GM23338 (cell line): ENCODE data around the gene JUP. TPM values are rescaled to one million over a fixed set of nuclear protein-coding genes. Genes with fewer than 3 reads are reported as not detected.
A peak's percentile ranks its signal among the peaks of the same experiment; 100 is the strongest.

Experiments
- ATAC-seq: fragments of 200-7000 bp; cut with Tn5 transposase; 3 replicates; pipeline ENCODE4 v1.9.1; 2020
- DNase-seq: peaks from one replicate; pipeline ENCODE4 v3.0.0-alpha.2; 2015; ENCODE audit warnings: low spot score
- H2AFZ ChIP-seq: fragments of 200-600 bp; sonication (generic); 2 replicates; pipeline ENCODE4 v1.8.0; 2016; ENCODE audit warnings: antibody characterized with exemption, mild to moderate bottlenecking, moderate library complexity
- H3F3A ChIP-seq: fragments of 200-600 bp; sonication (generic); replicated peaks from 2 replicates; pipeline ENCODE4 v1.8.0; 2017; ENCODE audit warnings: antibody characterized with exemption, mixed run types, low read depth
- H3K27ac ChIP-seq: fragments of 200-600 bp; sonication (generic); 2 replicates; pipeline ENCODE4 v1.6.1; 2016; ENCODE audit warnings: low read depth
- H3K27me3 ChIP-seq: fragments of 200-600 bp; sonication (generic); 2 replicates; pipeline ENCODE4 v1.8.0; 2016; ENCODE audit warnings: mild to moderate bottlenecking, mixed run types, moderate library complexity; ENCODE audit not compliant: insufficient read depth
- H3K36me3 ChIP-seq: fragments of 200-600 bp; sonication (generic); 2 replicates; pipeline ENCODE4 v1.8.0; 2016; ENCODE audit warnings: mild to moderate bottlenecking; ENCODE audit not compliant: insufficient read depth
- H3K4me1 ChIP-seq: fragments of 200-600 bp; sonication (generic); 2 replicates; pipeline ENCODE4 v1.8.0; 2016; ENCODE audit warnings: mild to moderate bottlenecking, moderate library complexity; ENCODE audit not compliant: insufficient read depth
- H3K4me2 ChIP-seq: fragments of 200-600 bp; sonication (generic); 2 replicates; pipeline ENCODE4 v1.7.1; 2017; ENCODE audit warnings: mixed run types
- H3K4me3 ChIP-seq: fragments of 200-600 bp; sonication (generic); 2 replicates; pipeline ENCODE4 v1.6.1; 2016; ENCODE audit warnings: mixed run types
- H3K79me2 ChIP-seq: fragments of 200-600 bp; sonication (generic); replicated peaks from 2 replicates; pipeline ENCODE4 v1.8.0; 2017; ENCODE audit warnings: mild to moderate bottlenecking; ENCODE audit not compliant: insufficient read depth
- H3K9me2 ChIP-seq: fragments of 200-600 bp; sonication (generic); 2 replicates; pipeline ENCODE4 v1.8.0; 2017; ENCODE audit not compliant: insufficient read depth
- H4K20me1 ChIP-seq: fragments of 200-600 bp; sonication (generic); replicated peaks from 2 replicates; pipeline ENCODE4 v1.8.0; 2017; ENCODE audit warnings: mild to moderate bottlenecking; ENCODE audit not compliant: insufficient read depth
- H3K27ac Mint-ChIP-seq: 2 replicates; pipeline ENCODE4 v1.8.0; 2020; ENCODE audit warnings: inconsistent platforms, mild to moderate bottlenecking, moderate library complexity, mixed read lengths
- H3K27me3 Mint-ChIP-seq: 3 replicates; pipeline ENCODE4 v1.8.0; 2022; ENCODE audit warnings: low read depth, mild to moderate bottlenecking, moderate library complexity, mixed read lengths, inconsistent platforms; ENCODE audit not compliant: insufficient read depth, poor library complexity
- H3K36me3 Mint-ChIP-seq: 3 replicates; pipeline ENCODE4 v1.8.0; 2021; ENCODE audit warnings: low read depth, mild to moderate bottlenecking, inconsistent platforms, moderate library complexity, mixed read lengths
- H3K4me1 Mint-ChIP-seq: 3 replicates; pipeline ENCODE4 v1.8.0; 2020; ENCODE audit warnings: mild to moderate bottlenecking, inconsistent platforms, mixed read lengths
- H3K4me3 Mint-ChIP-seq: 3 replicates; pipeline ENCODE4 v1.8.0; 2021; ENCODE audit warnings: moderate library complexity, mild to moderate bottlenecking, inconsistent platforms, mixed read lengths
- H3K9me3 Mint-ChIP-seq: 3 replicates; pipeline ENCODE4 v1.8.0; 2020; ENCODE audit warnings: moderate library complexity, mild to moderate bottlenecking, inconsistent platforms, mixed read lengths
- ETS1 ChIP-seq: IDR thresholded peaks from 2 replicates; pipeline ENCODE4 v1.6.1; 2016; ENCODE audit warnings: antibody characterized with exemption
- EZH2 ChIP-seq: fragments of 200-600 bp; sonication (generic); IDR thresholded peaks from one replicate; pipeline ENCODE4 v1.8.0; 2017; ENCODE audit warnings: antibody characterized with exemption, mild to moderate bottlenecking, low read depth; ENCODE audit not compliant: unreplicated experiment
- JUNB ChIP-seq: IDR thresholded peaks from one replicate; pipeline ENCODE4 v1.6.1; 2016; ENCODE audit warnings: antibody characterized with exemption; ENCODE audit not compliant: unreplicated experiment
- NANOG ChIP-seq: IDR thresholded peaks from 2 replicates; pipeline ENCODE4 v1.6.1; 2016; ENCODE audit warnings: antibody characterized with exemption, borderline replicate concordance
- POLR2AphosphoS5 ChIP-seq: IDR thresholded peaks from 2 replicates; pipeline ENCODE4 v1.6.1; 2016; ENCODE audit warnings: antibody characterized with exemption, low read depth
- REST ChIP-seq: IDR thresholded peaks from one replicate; pipeline ENCODE4 v1.6.1; 2018; ENCODE audit warnings: antibody characterized with exemption; ENCODE audit not compliant: unreplicated experiment
- STAT1 ChIP-seq: IDR thresholded peaks from one replicate; pipeline ENCODE4 v1.6.1; 2016; ENCODE audit warnings: antibody characterized with exemption; ENCODE audit not compliant: unreplicated experiment
- ZNF114 ChIP-seq: fragments of 250-450 bp; sonication (Bioruptor Pico); IDR thresholded peaks from 2 replicates; pipeline ENCODE4 v1.5.0; 2020; ENCODE audit warnings: mild to moderate bottlenecking, moderate library complexity
- ZNF462 ChIP-seq: fragments of 250-450 bp; sonication (Bioruptor Pico); IDR thresholded peaks from 2 replicates; pipeline ENCODE4 v1.5.0; 2020; ENCODE audit warnings: mild to moderate bottlenecking, moderate library complexity
- polyA plus RNA-seq: library from polyadenylated mRNA; unstranded; fragments of >200 nt; fragmentation: Nextera tagmentation; extraction: Ambion mirVana; gene quantifications from 2 replicates; pipeline ENCODE4 v1.2.1, GENCODE V29; 2016
- total RNA-seq: library from RNA; depleted of rRNA; stranded (reverse); fragments of >200 nt; shearing (Covaris generic); gene quantifications from 2 replicates; pipeline ENCODE4 v1.2.3, GENCODE V29; 2014

JUP gene
- total and polyA plus RNA-seq, 2 experiments from 2014 or later, result 45.5 to 177 TPM

GRCh38 chr17:41777574-41778188, 8.8 kb downstream of the JUP start:
- H4K20me1 ChIP-seq, result peaks cover 4% of the 10 kb centered on the region
- peaks cover 16% of the 10 kb centered on the region for H3K36me3 Mint-ChIP-seq
- H3K9me3 Mint-ChIP-seq, result no peaks in the 10 kb centered on the region
- H3K4me3 ChIP-seq, result no peak overlapping the region
- peaks cover 19% of the 10 kb centered on the region; the same call in 1 of the 2 replicates for H3F3A ChIP-seq
- no peak overlapping the region for H3K4me3 Mint-ChIP-seq
- no peak overlapping the region for H3K27ac Mint-ChIP-seq
- no peaks in the 10 kb centered on the region for H3K9me2 ChIP-seq
- no peak for TF ChIP-seq EZH2
- no peak for TF ChIP-seq POLR2AphosphoS5
- TF ChIP-seq ETS1, result no peak
- no peak for TF ChIP-seq NANOG
- no peak for TF ChIP-seq JUNB
- TF ChIP-seq REST, result no peak
- no peak for TF ChIP-seq ZNF462
- no peak for TF ChIP-seq ZNF114 (CRISPR knock-in tag)
- TF ChIP-seq STAT1, result no peak
- peaks cover 16% of the 10 kb centered on the region for H3K27me3 Mint-ChIP-seq
- H3K4me1 ChIP-seq, result peaks cover 57% of the 10 kb centered on the region
- H2AFZ ChIP-seq, result no peak overlapping the region
- peaks cover 81% of the 10 kb centered on the region for H3K79me2 ChIP-seq
- H3K4me2 ChIP-seq, result peak overlapping the region; percentile 26; the same call in 1 of the 2 replicates
- peaks cover 57% of the 10 kb centered on the region for H3K4me1 Mint-ChIP-seq
- H3K36me3 ChIP-seq, result no peaks in the 10 kb centered on the region
- ATAC-seq (no peak), DNase-seq (no peak)
- H3K27ac ChIP-seq, result peak overlapping the region; percentile 81
- no peaks in the 10 kb centered on the region for H3K27me3 ChIP-seq
